Prostate gland (tissue), 2 donors: Measurements from ENCODE around the gene GIPC2.

Experiments
- POLR2A ChIP-seq: fragments of 450-650 bp; IDR thresholded peaks from one replicate; pipeline ENCODE4 v1.6.1; 2016; ENCODE audit warnings: antibody characterized with exemption, mild to moderate bottlenecking
- POLR2AphosphoS5 ChIP-seq: sonication (generic); formaldehyde crosslinking; IDR thresholded peaks from one replicate; pipeline ENCODE4 v1.6.1; 2017; ENCODE audit warnings: antibody characterized with exemption
- TF ChIP-seq, protein P1 (sequence below), 4 experiments: fragments of 200-600 bp in 2 of 4; fragments of 450-650 bp in 2 of 4; sonication (generic) in 2 of 4; IDR thresholded peaks; 1 replicate in 3 of 4; 2 replicates in 1 of 4; pipeline ENCODE4 v1.5.1; 2016 to 2019; ENCODE audit warnings: antibody characterized with exemption in 4 of 4, mild to moderate bottlenecking in 2 of 4, moderate library complexity in 2 of 4

- TF ChIP-seq POLR2AphosphoS5 (no peak), POLR2A (no peak)
- TF ChIP-seq, protein P1, sequence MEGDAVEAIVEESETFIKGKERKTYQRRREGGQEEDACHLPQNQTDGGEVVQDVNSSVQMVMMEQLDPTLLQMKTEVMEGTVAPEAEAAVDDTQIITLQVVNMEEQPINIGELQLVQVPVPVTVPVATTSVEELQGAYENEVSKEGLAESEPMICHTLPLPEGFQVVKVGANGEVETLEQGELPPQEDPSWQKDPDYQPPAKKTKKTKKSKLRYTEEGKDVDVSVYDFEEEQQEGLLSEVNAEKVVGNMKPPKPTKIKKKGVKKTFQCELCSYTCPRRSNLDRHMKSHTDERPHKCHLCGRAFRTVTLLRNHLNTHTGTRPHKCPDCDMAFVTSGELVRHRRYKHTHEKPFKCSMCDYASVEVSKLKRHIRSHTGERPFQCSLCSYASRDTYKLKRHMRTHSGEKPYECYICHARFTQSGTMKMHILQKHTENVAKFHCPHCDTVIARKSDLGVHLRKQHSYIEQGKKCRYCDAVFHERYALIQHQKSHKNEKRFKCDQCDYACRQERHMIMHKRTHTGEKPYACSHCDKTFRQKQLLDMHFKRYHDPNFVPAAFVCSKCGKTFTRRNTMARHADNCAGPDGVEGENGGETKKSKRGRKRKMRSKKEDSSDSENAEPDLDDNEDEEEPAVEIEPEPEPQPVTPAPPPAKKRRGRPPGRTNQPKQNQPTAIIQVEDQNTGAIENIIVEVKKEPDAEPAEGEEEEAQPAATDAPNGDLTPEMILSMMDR (IDR thresholded peaks at IDR 0.05) = no peak
These were observed 9.2 kb downstream of the GIPC2 start for GRCh38 chr1:78054972-78055371.
